HG02642 (cell line): Measurements from ENCODE around the gene NHLH2.

ENCODE experiments used
- ATAC-seq: cut with Tn5 transposase; IDR thresholded peaks from one replicate; pipeline ENCODE4 v1.9.1; 2021; ENCODE audit warnings: mild to moderate bottlenecking; ENCODE audit not compliant: unreplicated experiment, poor library complexity

The NHLH2 gene

DNA sequence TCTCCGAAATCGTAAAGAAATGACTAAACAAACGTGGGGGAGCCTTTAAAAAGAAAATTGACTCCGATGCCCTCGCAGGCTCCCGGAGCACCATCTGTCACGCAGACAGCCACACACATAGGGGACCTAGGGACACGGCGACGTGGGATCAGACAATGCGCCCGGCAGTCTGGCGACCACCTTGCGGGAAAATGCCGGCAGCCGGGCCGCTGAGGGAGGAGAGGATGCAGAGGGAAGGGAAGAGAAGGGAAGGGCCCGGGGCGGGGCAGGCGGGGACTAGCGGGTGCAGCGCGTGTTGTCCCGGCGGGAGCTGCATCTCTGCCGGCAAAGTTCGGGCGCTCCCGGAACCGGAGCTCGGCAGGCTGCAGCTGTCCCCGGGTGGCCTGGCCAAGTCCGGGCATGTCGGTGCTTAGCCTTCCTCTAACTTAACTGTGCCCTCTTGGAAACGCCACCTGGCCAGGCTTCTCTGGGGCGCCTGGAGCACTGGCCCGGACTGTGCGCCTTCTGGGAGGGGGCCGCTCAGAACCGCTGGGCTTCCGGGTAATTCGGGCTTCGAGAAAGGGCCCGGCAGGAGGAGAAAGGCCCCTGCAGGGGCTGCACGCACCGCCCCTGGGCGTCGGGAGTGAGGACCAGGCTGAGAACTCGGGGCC, 1.8 kb downstream of the NHLH2 start:
- no peak for ATAC-seq

DNA sequence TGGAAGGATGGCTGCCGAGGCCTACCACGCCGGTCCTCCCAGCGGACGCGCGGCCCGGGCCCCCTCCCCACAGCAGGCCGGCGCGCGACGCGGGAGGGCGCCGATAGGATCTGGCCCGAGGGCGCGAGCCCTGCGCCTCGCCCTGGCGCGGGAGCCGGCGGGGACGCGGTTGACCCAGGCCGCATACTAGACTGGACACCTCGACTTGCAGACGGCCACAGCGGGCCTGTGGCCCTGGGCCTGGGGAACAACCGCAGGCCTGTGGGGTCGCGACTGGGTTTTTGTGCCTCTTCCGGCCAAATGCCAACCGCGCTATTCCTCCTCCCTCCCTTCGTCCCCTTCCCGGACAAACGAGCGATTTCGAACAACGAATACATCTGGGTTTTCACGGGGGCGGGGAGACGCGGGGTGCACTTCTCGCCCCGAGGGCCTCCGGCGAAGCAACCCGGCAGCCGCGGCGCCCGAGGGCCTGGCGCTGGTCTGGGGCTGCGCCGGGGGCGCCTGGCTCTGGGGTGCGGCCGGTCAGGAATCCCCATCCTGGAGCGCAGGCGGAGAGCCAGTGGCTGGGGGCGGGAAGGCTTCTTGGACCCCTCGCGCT, 2.4 kb downstream of the NHLH2 start:
- ATAC-seq: no peak

DNA sequence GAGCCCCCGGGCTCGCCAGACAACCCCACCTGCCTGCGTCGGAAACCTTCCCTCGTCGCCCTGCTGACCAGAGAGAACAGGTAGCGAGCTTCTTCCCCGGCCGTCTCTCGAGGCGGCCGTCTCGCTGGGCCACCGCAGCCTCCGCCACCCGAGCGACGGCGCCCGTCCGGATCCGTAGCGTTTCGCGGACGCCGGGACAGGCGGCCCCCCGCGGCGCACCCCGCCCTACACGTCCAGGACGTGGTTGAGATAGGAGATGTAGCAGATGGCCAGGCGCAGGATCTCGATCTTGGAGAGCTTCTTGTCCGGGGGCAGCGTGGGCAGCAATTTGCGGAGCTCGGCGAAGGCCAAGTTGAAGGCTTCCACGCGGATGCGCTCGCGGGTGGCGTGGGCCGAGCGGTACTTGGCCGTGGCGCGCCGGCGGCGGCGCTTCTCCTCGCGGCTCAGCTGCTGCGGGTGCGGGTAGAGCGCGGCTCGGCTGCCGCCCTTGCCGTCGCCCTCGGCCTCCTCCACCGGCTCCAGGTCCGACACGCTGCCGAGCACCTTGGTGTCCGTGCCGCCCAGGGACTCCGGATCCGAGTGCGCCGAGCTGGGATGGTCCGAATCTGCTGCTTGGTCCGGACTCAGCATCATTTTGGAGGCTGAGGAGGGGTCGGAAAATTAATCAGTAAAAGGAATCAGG, 3.0 kb downstream of the NHLH2 start:
- no peak for ATAC-seq

DNA sequence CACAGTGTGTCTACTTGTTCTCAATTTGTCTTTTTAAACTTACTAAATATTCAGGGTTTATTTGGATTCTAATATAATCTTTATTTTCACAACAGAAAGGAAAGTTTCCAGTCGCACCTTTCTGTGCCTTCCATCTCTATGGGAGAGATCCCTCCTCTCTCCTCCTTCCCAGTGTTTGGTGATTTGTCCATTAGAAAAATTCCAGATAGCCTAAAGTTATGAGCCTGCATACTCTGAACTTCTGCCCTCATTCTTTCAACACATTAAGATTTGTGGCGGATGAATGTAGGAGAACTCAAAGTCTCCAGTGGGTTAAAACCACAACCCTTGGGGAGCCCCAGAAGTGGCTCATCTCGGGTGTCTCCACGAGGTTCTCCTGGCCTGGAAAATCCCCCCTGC, 3.6 kb downstream of the NHLH2 start:
- no peak for ATAC-seq

DNA sequence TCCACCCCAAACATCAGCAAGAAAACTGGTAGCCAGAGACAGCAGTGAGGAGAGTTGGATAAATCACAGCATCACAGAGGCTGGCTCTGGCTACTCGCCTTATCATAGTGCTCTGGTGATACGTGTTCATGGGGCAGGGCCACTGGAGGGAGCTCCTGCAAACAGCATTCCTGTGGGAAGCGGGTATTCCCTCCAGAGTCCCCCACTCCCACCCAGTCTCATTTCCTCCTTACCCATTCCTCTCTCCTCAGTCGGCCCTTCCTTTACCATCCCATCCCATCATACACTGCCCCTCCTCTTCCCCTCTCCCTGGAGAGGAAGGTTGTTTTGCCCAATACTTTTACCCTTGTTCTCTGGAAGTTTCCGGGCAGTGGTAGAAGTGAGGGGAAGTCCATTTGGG, 7.1 kb downstream of the NHLH2 start:
- no peak for ATAC-seq

DNA sequence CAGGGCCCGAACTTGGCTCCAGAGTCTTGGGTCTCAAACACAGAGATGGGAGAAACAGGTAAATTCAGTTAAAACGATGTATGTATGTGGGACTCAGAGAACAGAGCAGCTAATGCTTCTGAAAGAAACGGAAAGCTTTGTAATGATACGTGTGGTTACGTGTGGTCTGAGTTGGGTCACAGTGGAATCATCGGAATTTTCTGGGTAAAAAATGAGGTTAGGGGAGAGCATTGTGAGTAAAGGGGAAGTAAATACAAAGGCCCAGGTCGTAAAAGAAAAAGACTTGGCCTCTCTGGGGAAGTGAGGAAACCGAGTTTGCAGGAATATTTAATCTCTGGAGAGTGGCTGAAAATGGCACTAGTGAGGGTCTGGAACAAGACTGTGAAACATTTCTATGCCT, 8.3 kb downstream of the NHLH2 start:
- no peak for ATAC-seq

DNA sequence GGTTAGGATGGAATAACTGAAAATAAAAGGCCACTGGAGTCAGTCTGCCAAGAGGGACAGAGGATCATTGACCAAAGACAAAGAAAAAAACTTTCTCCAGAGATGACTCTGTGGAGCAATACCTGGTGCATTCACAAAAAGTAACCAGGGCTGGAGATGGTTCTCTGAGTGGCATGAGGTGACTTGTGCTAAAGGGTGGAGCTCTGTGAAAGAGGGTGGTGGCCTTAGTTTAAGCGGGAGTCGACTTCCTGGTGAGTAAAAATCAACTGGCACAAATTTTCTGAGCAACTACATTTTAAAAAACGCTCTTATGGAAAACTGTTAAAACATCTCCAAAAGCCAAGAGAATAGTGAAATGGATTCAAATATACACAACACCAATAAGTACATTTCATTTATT, 10.0 kb downstream of the NHLH2 start:
- ATAC-seq: no peak

DNA sequence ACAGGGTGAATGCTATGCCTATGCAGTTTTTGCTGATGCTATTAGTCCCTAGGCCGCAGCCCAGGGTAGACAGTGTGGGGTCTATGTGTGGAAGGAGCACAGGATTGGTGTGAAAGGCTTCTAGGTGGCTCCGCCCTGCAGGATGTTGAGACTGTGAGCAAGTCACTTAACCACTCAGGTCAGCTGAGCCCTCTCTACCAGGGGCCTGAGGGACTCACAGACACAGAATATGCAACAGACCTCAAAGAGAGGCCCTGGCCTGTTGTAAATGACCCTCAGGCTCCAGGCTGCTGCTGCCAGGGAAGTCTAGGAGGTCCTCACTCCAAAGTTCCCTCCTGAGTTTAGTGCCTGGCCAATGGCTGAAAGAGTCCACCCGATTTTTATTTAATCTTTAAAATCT, 11.0 kb downstream of the NHLH2 start:
- no peak for ATAC-seq

DNA sequence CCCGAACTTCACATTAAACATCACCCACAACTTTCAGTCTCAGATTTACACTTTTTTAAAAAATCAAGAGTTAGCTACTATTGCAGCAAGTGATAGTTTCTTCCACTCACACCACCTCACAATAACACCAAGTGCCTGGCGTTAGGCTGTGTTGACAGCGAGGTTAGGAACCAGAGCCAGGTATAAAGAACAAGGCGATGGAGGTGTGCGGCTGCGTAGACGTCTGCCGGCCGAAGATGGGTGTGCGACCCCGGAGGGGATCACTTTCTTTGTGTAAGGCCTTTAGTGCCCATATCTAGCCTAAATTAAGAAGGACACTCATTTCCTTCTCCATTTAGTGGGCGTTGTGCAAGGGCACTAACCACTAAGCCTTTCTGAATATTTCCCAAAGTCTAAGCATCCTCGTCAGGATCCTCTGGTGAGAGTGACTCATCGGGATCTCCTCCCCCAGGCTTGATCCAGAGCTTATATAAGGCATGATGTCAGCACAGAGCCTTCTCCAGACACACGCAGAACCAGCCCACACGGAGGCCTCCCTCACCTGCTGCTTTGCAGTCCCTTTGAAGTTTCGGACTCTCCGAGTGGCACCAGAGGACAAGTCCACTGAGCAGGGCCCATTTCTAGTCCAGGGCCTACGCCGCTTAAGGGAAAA, 11.8 kb downstream of the NHLH2 start:
- ATAC-seq: no peak

DNA sequence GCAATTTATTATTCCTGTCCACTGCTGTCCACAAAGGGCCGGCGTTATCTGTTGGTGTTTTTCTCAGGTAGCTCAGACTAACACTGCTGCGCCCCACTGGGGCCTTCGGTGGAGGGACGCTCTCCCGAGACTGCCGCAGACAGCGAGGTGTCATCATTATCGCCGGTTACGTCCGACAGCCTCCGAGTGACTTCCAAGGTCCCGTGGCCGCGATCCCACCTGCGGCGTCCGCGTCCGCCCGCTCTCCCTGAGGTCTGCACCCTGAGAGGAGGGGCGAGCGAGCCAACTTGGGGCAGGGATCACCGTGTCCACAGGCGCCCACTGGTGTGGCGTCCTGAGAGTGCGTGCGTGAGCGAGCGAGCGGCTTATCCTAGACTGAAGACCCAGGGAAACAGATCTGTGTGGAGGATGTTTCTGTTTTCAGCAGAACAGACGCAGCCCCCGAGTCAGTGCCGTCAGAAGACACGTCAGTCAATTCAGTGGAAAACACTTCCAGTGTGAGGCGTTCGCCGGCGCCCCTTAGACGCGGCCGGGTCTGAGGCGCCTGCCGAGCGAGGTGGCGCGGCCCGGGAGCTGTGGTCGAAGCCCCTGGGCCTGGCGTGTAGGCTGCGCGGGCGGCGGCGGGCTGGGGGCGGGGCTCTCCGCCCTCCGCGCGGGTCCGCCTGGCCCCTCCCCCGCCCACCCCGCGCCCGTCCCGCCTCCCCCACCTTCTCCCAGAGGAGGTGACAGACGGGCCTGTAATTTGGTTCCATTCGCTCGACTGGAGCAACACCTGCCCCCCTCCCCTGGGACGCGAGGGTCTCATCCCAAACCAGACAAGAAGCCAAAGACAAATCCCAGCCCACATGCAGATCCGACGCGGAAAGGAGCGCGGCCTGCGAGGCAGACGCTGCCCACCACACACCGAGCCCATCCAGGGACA, 12.6 kb downstream of the NHLH2 start:
- no peak for ATAC-seq

DNA sequence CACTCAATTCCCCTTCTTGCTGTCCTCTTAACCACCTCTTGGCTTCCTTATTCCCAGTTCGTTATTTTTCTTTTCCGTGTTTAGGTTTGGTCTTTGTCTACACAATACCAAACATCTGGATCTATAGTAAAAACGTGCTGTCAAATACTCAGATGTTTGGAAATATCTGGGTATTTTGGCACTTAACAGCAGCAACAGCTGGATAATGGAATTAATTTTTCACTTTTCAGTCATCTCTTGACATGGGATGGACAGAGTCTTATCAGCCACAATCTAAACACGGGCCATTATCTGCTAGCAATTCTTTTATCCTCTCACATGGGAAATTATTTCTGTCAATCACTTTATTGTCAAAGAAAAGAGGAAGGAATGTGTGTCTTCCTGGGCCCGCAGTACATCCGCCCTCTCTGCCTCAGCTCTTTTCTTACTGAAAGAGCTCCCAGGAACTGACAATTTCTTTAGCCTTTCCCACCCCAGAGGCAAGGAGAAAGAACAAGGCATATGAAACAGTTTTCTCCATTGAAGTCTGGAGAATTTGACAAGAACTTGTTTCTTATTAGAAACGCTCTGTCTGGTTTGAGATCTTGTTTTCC, 13.4 kb downstream of the NHLH2 start:
- no peak for ATAC-seq

DNA sequence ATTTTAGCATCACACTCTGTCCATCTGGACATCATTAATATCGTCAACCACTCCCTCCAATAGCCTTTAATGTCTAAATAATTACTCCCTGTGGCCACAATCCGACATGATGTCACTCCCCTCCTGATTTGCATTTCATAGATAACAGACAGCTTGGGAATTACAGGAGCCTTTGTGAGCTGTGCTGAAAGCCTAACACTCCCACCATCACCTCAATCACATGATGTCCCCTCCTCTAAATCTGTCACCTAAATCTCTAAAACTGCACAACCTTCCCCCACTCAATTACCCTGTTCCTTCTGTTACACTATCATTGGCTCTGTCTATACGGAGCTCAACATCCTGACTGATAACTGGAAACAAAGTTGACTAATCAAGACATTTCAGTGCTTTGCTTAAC, 14.3 kb downstream of the NHLH2 start:
- no peak for ATAC-seq

DNA sequence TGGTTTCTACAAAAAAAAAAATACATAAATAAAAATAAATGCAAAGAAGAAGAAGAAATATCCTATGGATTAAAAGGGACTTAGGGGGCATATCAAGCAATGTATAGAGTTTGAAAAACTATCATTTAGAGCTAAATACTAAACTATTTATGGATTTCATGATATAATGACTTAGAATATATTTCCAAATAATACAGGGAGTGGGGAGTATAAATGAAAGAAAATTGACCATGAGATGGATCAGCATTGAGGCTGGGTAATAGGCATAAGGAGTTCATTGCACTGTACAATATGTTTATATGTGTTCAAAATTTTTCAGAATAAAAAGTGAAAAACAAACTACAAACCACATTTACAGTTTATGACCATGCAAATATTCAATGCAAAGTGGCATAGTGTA, 18.8 kb downstream of the NHLH2 start:
- ATAC-seq: no peak

DNA sequence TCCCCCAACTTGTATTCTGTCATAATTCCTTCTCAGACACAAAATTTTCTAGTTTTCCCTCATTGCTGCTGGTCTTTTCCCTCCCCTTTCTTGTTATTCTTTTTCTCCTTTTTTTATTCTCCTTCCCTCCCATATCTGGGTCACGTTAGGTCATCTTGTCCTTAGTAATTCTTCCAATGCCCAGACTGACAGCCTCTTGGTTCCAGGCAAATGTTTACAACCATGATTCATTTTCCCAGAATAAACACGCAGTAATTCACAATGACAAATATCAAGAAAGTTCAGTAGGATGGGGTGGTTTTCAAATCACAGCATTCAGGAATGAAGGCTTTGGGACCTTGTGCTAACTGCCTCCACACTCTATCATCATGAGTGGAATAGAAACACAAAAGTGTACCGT, 25.2 kb downstream of the NHLH2 start:
- ATAC-seq: no peak

DNA sequence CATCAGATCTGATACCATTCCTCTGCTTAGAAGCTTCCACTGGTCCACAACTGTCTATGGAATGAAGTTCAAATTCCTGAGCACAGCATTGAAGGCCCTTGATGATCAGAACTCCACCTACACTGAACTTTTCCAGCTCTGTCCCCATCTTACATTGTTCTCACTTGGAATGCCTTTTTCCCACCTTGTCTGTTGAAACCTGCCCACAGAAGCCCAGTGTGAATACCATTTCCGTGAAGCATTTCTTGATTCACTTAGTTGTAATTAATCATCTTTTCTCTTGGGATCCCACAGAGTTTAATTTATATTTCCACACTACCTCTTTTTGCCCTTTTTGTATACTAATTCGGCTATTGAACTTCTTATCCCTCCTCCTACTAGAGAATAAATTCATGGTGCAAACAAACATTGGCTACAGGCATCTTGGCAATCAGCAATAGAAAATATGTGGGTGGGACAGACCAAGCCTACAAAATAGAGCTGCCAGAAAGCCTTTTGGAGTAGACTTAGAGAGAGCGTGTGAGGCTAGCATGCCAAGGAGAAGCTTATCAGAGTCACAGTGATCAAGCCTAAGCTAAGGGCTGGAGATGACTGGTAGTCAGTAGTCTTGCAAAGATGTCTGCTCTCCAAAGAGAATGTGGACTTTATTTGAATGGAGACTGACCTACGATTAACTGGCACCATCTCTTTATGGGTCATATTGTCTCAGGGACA, 26.1 kb downstream of the NHLH2 start:
- no peak for ATAC-seq

DNA sequence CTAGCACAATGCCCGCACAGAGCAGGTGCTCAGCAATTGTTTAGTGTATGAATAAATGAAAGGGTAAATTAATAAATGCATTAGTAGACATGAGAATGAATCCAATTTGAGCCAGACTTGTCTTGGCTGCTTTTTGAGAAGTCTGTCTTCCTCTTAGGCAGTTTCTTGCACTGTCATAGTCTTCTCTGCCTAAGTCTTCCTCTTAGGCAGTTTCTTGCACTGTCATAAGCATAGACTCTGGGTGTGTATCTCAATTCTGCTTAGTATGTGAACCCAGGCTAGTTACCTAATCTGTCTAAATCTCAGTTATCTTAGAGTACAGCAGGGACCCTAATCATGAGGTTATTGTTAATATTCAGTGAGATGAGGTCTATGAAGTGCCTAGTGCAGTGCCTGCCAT, 27.2 kb downstream of the NHLH2 start:
- no peak for ATAC-seq

DNA sequence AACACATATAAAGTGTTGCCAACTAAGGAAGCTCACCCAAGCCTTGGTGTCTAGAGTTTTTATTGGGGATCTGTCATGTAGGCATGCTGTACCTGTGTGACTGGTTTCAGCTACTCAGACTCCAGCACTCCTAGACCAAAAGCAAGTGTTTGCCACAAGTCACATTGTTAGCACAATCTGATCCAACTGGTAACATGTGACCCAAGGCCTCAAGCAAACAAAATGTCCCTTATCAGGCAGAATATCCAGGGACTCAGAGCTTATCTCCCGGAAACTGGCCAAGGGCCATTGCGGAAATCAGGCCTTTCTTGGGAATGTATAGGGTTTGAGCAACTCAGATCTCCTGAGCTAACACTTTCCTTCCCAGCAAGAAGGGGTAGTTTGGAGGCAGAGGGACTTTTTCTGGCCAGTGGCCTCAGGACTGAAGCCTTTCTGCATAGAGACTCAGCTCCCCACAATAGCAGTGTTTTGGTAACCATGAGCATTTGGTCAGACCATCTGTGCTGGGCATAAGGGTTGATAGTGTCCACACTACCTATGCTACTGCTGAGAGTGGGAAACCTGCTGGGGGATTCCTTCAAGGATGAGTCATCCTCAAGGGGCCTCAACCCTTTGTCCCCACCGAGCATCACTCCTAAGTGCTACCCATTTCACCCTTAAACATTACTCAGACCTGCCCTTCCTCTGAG, 29.6 kb downstream of the NHLH2 start:
- no peak for ATAC-seq

DNA sequence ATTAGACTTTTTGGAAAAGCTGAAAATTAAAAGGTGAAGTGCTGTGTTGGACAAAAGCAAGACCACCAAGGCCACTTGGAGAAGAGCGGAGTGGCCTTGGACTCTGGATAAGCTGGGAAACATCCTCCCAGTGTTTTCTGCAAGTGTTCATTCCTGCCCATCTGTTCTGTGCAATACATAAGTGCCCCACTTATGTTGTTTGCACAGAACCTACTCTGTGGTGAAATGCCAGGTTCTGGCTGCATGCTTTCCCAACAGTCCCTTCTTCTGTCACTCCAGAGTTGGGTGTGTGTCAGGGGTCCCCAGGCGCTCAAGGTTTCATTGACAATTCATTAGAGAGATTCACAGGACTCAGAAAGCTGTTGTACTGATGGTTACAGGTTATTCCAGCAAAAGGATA, 30.3 kb downstream of the NHLH2 start:
- no peak for ATAC-seq

DNA sequence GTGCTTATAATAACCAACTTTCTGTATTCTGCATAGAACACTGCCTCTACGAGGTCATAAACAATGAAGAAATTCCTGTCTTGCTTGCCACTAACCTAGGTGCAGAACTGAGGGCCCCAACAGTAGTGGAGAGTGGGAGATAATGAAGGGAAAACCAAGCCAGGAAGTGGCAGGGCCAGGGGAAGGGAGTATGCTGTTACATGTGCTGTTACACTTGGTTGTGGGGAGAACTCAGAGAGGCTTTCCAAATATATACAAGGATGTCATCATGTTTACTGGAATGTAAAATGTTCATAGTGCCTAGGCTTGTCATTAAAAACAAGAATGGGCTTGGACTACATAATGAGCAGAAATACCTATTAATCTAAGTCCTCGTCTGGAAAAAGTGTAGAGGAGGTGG, 31.1 kb downstream of the NHLH2 start:
- no peak for ATAC-seq
